Right lobe of liver (tissue), 4 donors: ENCODE results near the gene DLG5.

Experiments
- CTCF ChIP-seq, 4 donors: fragments of 200-600 bp in 3 of 4; fragments of 450-650 bp in 1 of 4; IDR thresholded peaks; one replicate each; pipeline versions ENCODE4 v1.5.1 to v1.8.0; 2016 to 2022; ENCODE audit warnings: antibody characterized with exemption in 4 of 4, mild to moderate bottlenecking in 2 of 4
- POLR2A ChIP-seq: fragments of 450-650 bp; IDR thresholded peaks from one replicate; pipeline ENCODE4 v1.6.1; 2017; ENCODE audit warnings: antibody characterized with exemption, mild to moderate bottlenecking
- donor health status: DM: no; HTN: no; CAD: no.
- donor health status: DM: no; HTN: no; CAD: no.
- donor health status: DM: no; HTN: yes; CAD: no.

DNA sequence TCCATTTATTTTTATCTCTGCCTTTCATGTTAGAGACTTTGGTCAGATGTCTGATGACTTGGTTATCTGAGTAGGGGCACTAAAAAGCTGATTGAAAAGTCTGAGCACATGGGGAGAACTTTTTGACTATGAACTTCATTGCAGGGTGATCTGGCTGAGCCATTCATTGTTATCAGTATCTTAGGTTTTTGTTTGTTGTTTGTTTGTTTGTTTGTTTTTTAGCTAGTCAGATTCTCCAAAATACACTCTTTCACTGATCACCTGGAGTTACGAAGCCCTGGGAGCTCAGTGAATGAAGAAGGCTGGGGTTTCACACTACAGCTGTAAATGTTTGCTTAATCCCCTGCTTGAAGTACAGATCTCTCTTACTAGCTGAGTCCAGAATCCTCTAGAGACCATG, 28.6 kb upstream of the DLG5 start:
- TF ChIP-seq CTCF (IDR thresholded peaks at IDR 0.05) (no peak), POLR2A (no peak)
